Panc1 (cell line): ENCODE results near the gene OR2M2. TPM values are rescaled to one million over a fixed set of nuclear protein-coding genes. Genes with fewer than 3 reads are reported as not detected.

Source experiments
- ATAC-seq: fragments of 200-7000 bp; cut with Tn5 transposase; 2 replicates; pipeline ENCODE4 v1.9.1; 2020; ENCODE audit warnings: mild to moderate bottlenecking, moderate library complexity
- BruUV-seq: library from RNA; stranded (reverse); fragments of 400-500 nt; replicated peaks from 2 replicates; lab custom pipeline; 2021; lab: Mats Ljungman, UMichigan
- CTCF ChIA-PET: fragments of 300-600 bp; sonication (Branson Sonifier 250); formaldehyde crosslinking; loops from one replicate; lab custom pipeline; 2022; ENCODE audit warnings: antibody characterized with exemption; lab: Charles Lee
- POLR2A ChIA-PET: fragments of 300-600 bp; sonication (Branson Sonifier 250); formaldehyde crosslinking; loops from one replicate; lab custom pipeline; 2022; ENCODE audit warnings: antibody characterized with exemption; lab: Charles Lee
- DNase-seq: peaks from one replicate; pipeline ENCODE4 v3.0.0-alpha.2; 2010; ENCODE audit warnings: low read depth, low spot score
- H3K27ac ChIP-seq: 2 replicates; pipeline ENCODE4 v1.5.1; 2011; ENCODE audit warnings: mild to moderate bottlenecking, low read length, inconsistent platforms
- H3K27me3 ChIP-seq: fragments of 200-500 bp; sonication (Bioruptor generic); 2 replicates; pipeline ENCODE4 v1.6.0; 2014; ENCODE audit warnings: low read length, inconsistent platforms; ENCODE audit not compliant: control insufficient read depth, insufficient read depth
- H3K36me3 ChIP-seq: fragments of 200-500 bp; sonication (Bioruptor generic); 2 replicates; pipeline ENCODE4 v1.5.1; 2014; ENCODE audit warnings: inconsistent platforms, mild to moderate bottlenecking, low read length, moderate library complexity; ENCODE audit not compliant: control insufficient read depth, insufficient read depth
- H3K4me1 ChIP-seq: 2 replicates; pipeline ENCODE4 v1.5.1; 2011; ENCODE audit warnings: inconsistent platforms, mild to moderate bottlenecking, low read length, moderate library complexity; ENCODE audit not compliant: control insufficient read depth, insufficient read depth
- H3K4me3 ChIP-seq, 2 experiments: 2 replicates each; pipeline ENCODE4 v1.5.1; 2011 to 2012; ENCODE audit warnings: low read depth in 2 of 2, low read length in 2 of 2, mild to moderate bottlenecking in 2 of 2, inconsistent platforms in 1 of 2, moderate library complexity in 1 of 2
- H3K9me3 ChIP-seq: fragments of 200-500 bp; sonication (Bioruptor generic); 2 replicates; pipeline ENCODE4 v1.5.1; 2014; ENCODE audit warnings: low read depth, mild to moderate bottlenecking, inconsistent platforms, low read length, moderate library complexity; ENCODE audit not compliant: control insufficient read depth, insufficient read depth
- POLR2AphosphoS5 ChIP-seq: IDR thresholded peaks from 2 replicates; pipeline ENCODE4 v1.6.1; 2012; ENCODE audit warnings: mild to moderate bottlenecking, low read depth, low read length, moderate library complexity
- SIN3A ChIP-seq: IDR thresholded peaks from 2 replicates; pipeline ENCODE4 v1.6.1; 2012; ENCODE audit warnings: low read depth, mild to moderate bottlenecking, low read length, moderate library complexity, borderline replicate concordance; ENCODE audit not compliant: insufficient read depth
- TCF7L2 ChIP-seq: IDR thresholded peaks from 2 replicates; pipeline ENCODE4 v1.6.1; 2011; ENCODE audit warnings: mild to moderate bottlenecking, low read depth, low read length, inconsistent platforms
- in situ Hi-C: cut with HindIII; loops from 2 replicates; pipeline ENCODE4 v1.10.0; 2016; ENCODE audit warnings: low sequenced_read_pairs, low pct_unique_long_range_greater_than_20kb
- intact Hi-C: fragments of 100-400 bp; cut with micrococcal nuclease; formaldehyde crosslinking; loops from one replicate; pipeline ENCODE4 v1.10.0; 2022; ENCODE audit not compliant: unreplicated experiment
- total RNA-seq: library from RNA; stranded (reverse); gene quantifications from one replicate; pipeline ENCODE4 v1.2.1, GENCODE V29; 2021; ENCODE audit not compliant: unreplicated experiment
- TF ChIP-seq, protein P1 (sequence below): fragments of 450-650 bp; IDR thresholded peaks from 2 replicates; pipeline ENCODE4 v1.5.1; 2017; ENCODE audit warnings: mild to moderate bottlenecking
- TF ChIP-seq, protein P2 (sequence below), 2 experiments: IDR thresholded peaks; 2 replicates each; pipeline ENCODE4 v1.6.1; 2011 to 2012; ENCODE audit warnings: low read depth in 2 of 2, control low read depth in 1 of 2, low read length in 1 of 2, mild to moderate bottlenecking in 1 of 2, moderate library complexity in 1 of 2; ENCODE audit not compliant: insufficient read depth in 1 of 2

OR2M2 gene
- total RNA-seq, 1 experiment from 2014 or later, result not detected

DNA sequence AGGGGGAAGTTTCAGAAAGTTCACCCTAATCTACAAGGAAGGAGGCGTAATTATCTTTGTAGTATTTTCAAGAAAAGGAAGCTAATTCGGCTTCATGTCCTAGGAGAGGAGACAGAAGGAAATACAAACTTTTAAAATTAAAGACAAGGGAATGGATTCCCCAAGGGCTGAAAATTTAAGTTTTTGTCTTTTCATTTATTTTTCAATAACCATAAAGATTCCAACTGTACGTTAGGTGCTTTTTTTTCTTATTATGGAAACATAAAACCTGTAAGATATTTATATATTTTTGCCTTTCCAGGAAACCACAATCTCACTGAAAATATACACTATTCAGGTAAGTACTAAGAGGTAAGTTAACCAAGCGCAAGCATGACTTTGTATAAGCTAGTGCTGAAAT lies 22.3 kb downstream of the OR2M2 start, which contains the start of gene OR2M3:
TSS of gene OR2M3 (plus strand) at position 301 of the 400 bp plus-strand sequence. CDS start 5,803 bp downstream, outside the sequence.
- H3K9me3 ChIP-seq, result no peaks in the 10 kb centered on the region
- ChIA-PET CTCF (no interaction called here), POLR2A (no interaction called here)
- no peak for TF ChIP-seq TCF7L2
- TF ChIP-seq, protein P1, sequence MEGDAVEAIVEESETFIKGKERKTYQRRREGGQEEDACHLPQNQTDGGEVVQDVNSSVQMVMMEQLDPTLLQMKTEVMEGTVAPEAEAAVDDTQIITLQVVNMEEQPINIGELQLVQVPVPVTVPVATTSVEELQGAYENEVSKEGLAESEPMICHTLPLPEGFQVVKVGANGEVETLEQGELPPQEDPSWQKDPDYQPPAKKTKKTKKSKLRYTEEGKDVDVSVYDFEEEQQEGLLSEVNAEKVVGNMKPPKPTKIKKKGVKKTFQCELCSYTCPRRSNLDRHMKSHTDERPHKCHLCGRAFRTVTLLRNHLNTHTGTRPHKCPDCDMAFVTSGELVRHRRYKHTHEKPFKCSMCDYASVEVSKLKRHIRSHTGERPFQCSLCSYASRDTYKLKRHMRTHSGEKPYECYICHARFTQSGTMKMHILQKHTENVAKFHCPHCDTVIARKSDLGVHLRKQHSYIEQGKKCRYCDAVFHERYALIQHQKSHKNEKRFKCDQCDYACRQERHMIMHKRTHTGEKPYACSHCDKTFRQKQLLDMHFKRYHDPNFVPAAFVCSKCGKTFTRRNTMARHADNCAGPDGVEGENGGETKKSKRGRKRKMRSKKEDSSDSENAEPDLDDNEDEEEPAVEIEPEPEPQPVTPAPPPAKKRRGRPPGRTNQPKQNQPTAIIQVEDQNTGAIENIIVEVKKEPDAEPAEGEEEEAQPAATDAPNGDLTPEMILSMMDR, result no peak
- TF ChIP-seq POLR2AphosphoS5, result no peak
- TF ChIP-seq SIN3A, result no peak
- TF ChIP-seq, protein P2, sequence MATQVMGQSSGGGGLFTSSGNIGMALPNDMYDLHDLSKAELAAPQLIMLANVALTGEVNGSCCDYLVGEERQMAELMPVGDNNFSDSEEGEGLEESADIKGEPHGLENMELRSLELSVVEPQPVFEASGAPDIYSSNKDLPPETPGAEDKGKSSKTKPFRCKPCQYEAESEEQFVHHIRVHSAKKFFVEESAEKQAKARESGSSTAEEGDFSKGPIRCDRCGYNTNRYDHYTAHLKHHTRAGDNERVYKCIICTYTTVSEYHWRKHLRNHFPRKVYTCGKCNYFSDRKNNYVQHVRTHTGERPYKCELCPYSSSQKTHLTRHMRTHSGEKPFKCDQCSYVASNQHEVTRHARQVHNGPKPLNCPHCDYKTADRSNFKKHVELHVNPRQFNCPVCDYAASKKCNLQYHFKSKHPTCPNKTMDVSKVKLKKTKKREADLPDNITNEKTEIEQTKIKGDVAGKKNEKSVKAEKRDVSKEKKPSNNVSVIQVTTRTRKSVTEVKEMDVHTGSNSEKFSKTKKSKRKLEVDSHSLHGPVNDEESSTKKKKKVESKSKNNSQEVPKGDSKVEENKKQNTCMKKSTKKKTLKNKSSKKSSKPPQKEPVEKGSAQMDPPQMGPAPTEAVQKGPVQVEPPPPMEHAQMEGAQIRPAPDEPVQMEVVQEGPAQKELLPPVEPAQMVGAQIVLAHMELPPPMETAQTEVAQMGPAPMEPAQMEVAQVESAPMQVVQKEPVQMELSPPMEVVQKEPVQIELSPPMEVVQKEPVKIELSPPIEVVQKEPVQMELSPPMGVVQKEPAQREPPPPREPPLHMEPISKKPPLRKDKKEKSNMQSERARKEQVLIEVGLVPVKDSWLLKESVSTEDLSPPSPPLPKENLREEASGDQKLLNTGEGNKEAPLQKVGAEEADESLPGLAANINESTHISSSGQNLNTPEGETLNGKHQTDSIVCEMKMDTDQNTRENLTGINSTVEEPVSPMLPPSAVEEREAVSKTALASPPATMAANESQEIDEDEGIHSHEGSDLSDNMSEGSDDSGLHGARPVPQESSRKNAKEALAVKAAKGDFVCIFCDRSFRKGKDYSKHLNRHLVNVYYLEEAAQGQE (IDR thresholded peaks at IDR 0.05; ENCODE audit: insufficient read depth in 1 of 2, low read depth in 2 of 2, low read length in 1 of 2), result no peak
- no peak for DNase-seq
- no peak within 1 kb of the TSS for H3K27ac ChIP-seq
- in situ Hi-C loops, result no loop called here
- H3K4me1 ChIP-seq, result no peaks in the 10 kb centered on the region
- H3K36me3 ChIP-seq, result no peaks in the 10 kb centered on the region
- no peak within 1 kb of the TSS for H3K4me3 ChIP-seq
- no peak for ATAC-seq
- intact Hi-C loops, result no loop called here
- no TSS peak for BruUV-seq
- no peaks in the 10 kb centered on the region for H3K27me3 ChIP-seq

DNA sequence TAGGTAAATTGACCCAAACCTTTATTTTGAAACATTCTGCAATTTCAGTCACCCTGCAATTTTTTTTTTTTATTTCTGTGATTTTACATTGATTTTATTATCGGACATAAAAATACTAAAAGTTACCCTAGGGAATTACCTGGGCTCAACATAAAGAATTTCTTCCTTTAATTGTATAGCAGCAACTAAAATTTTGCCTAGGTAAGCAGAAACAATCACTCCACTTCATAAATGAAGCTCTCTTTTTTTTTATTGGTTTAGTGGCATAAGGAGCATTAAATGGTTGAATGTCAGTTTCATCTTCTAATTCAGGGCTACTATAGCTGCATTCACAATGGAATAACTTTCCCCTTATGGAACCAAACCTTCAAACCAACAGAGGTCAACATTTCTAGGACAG lies 41.3 kb downstream of the OR2M2 start:
- ATAC-seq (no peak), DNase-seq (no peak)
- H3K27me3 ChIP-seq, result no peaks in the 10 kb centered on the region
- in situ Hi-C loops (no loop called here), intact Hi-C loops (no loop called here)
- H3K4me3 ChIP-seq, result no peak overlapping the region
- CTCF ChIA-PET, result no interaction called here
- no peak overlapping the region for H3K27ac ChIP-seq
- no peaks in the 10 kb centered on the region for H3K4me1 ChIP-seq
- BruUV-seq, result no TSS peak
- no peaks in the 10 kb centered on the region for H3K36me3 ChIP-seq
- TF ChIP-seq TCF7L2, result no peak
- no peak for TF ChIP-seq POLR2AphosphoS5
- TF ChIP-seq, protein P2 (IDR thresholded peaks at IDR 0.05; ENCODE audit: insufficient read depth in 1 of 2, low read depth in 2 of 2, low read length in 1 of 2), result no peak
- TF ChIP-seq SIN3A, result no peak
- TF ChIP-seq, protein P1, result no peak
- POLR2A ChIA-PET, result no interaction called here
- H3K9me3 ChIP-seq, result no peaks in the 10 kb centered on the region
